Measurements from ENCODE around the gene PHLDA2.

- TF ChIP-seq POLR2AphosphoS5 (IDR thresholded peaks at IDR 0.05; ENCODE audit: low read depth, low read length) (no peak), TAF1 (IDR thresholded peaks at IDR 0.05; ENCODE audit: borderline replicate concordance, insufficient read depth, low read length) (no peak), REST (IDR thresholded peaks at IDR 0.05; ENCODE audit: insufficient read depth in 1 of 2, low read depth in 2 of 2, low read length in 2 of 2) (no peak), SIN3A (IDR thresholded peaks at IDR 0.05; ENCODE audit: borderline replicate concordance, insufficient read depth, low read length) (no peak)
Measured at GRCh38 chr11:2921261-2921660, 8.0 kb downstream of the PHLDA2 start.

All from PFSK-1 (cell line).